HEK293 (cell line): ENCODE measurements around the gene KARS1.

Experiments used
- HOXA7 ChIP-seq: sonication (generic); formaldehyde crosslinking; IDR thresholded peaks from 2 replicates; pipeline ENCODE4 v1.8.1; 2022; ENCODE audit warnings: missing genetic modification reagents, borderline replicate concordance
- REST ChIP-seq: fragments of 450-650 bp; formaldehyde crosslinking; IDR thresholded peaks from 2 replicates; pipeline ENCODE4 v1.5.1; 2016; ENCODE audit warnings: missing biosample characterization, missing genetic modification characterization
- ZNF2 ChIP-seq: fragments of 450-650 bp; formaldehyde crosslinking; IDR thresholded peaks from 2 replicates; pipeline ENCODE4 v1.5.1; 2016; ENCODE audit warnings: missing biosample characterization, missing genetic modification characterization
- ZNF274 ChIP-seq, 2 experiments: fragments of 200-500 bp in 1 of 2; fragments of 450-650 bp in 1 of 2; sonication (Bioruptor generic) in 1 of 2; formaldehyde crosslinking in 1 of 2; IDR thresholded peaks; 2 replicates each; pipeline versions ENCODE4 v1.5.1 to v1.6.1; 2014 to 2016; ENCODE audit warnings: borderline replicate concordance in 1 of 2, inconsistent platforms in 1 of 2, low read length in 1 of 2, missing biosample characterization in 1 of 2, missing genetic modification characterization in 1 of 2
- TF ChIP-seq, protein P1 (sequence below): fragments of 450-650 bp; formaldehyde crosslinking; IDR thresholded peaks from 2 replicates; pipeline ENCODE4 v1.5.1; 2016; ENCODE audit warnings: missing biosample characterization, missing genetic modification characterization

- no peak for TF ChIP-seq ZNF274 (IDR thresholded peaks at IDR 0.05; ENCODE audit: low read length)
- no peak for TF ChIP-seq ZNF274 (tag by site-specific recombination; IDR thresholded peaks at IDR 0.05; ENCODE audit: borderline replicate concordance)
- TF ChIP-seq, protein P1, sequence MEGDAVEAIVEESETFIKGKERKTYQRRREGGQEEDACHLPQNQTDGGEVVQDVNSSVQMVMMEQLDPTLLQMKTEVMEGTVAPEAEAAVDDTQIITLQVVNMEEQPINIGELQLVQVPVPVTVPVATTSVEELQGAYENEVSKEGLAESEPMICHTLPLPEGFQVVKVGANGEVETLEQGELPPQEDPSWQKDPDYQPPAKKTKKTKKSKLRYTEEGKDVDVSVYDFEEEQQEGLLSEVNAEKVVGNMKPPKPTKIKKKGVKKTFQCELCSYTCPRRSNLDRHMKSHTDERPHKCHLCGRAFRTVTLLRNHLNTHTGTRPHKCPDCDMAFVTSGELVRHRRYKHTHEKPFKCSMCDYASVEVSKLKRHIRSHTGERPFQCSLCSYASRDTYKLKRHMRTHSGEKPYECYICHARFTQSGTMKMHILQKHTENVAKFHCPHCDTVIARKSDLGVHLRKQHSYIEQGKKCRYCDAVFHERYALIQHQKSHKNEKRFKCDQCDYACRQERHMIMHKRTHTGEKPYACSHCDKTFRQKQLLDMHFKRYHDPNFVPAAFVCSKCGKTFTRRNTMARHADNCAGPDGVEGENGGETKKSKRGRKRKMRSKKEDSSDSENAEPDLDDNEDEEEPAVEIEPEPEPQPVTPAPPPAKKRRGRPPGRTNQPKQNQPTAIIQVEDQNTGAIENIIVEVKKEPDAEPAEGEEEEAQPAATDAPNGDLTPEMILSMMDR (tag by site-specific recombination), result no peak
- TF ChIP-seq HOXA7 (CRISPR knock-in tag), result no peak
- no peak for TF ChIP-seq REST (tag by site-specific recombination)
- TF ChIP-seq ZNF2 (tag by site-specific recombination), result no peak
These were observed 26.9 kb downstream of the KARS1 start for GRCh38 chr16:75620326-75621169.
